Erythroblast (primary cell): ENCODE data around the gene NFS1.

Source experiments
- GATA1 ChIP-seq: IDR thresholded peaks from 2 replicates; pipeline ENCODE4 v1.6.1; 2011; ENCODE audit warnings: low read depth, mild to moderate bottlenecking, control low read depth, low read length, moderate library complexity
- POLR2A ChIP-seq: IDR thresholded peaks from 2 replicates; pipeline ENCODE4 v1.6.1; 2011; ENCODE audit warnings: mild to moderate bottlenecking, low read length

GRCh38 chr20:35653893-35654292 is 45.3 kb downstream of the NFS1 start:
- no peak for TF ChIP-seq POLR2A
- TF ChIP-seq GATA1 = no peak
